PC-3 (cell line): ENCODE data around the gene PLPPR3.

Experiments
- CTCF ChIP-seq: fragments of 300-600 bp; sonication (generic); conservative IDR thresholded peaks from 2 replicates; pipeline ENCODE4 v1.5.1; 2017; ENCODE audit warnings: antibody characterized with exemption, low read depth, mild to moderate bottlenecking, low read length
- EZH2 ChIP-seq: fragments of 300-600 bp; sonication (generic); IDR thresholded peaks from one replicate; pipeline ENCODE4 v1.6.1; 2017; ENCODE audit warnings: antibody characterized with exemption, mild to moderate bottlenecking, low read length; ENCODE audit not compliant: unreplicated experiment

GRCh38 chr19:855142-855541, 33.4 kb upstream of the PLPPR3 start:
- TF ChIP-seq CTCF (no peak), EZH2 (no peak)
